ENCODE results near the gene ZBTB18.

ZBTB18 gene

DNA sequence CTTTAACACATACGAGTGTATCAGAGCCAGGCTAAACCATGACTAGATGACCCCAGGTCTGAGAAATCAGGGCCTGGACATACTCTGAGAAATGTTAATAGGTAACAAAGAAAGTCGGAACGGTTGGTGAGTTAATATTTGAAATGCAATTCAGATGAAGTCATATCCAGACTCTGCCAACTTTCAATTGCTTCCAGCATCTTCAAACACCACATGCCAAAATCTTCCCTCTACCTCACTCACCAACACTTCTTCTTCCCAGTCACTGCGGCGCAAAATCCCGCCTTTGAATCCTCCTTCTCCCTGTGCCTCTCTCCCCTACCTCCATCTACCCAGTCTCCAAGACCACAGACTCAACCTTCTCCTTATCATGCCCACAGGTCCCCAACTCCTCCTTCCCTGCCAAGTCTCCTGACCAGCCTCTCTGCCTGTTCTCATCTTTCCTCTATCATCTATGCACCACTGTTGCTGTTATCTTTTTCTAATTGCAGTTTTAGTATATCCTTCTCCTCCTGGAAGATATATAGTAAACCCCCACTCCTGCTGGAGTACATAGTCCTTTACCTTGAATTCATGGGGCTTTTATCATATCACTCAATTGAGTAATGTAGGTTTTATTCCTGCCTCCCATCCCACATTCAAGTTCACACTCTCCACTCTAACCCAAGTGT is 41.3 kb downstream of the ZBTB18 start:
- H3K27ac ChIP-seq (ENCODE audit: low read depth, low read length): no peak overlapping the region
- H3K23ac ChIP-seq (ENCODE audit: low read length): no peak overlapping the region
- no peak overlapping the region for H4K91ac ChIP-seq (ENCODE audit: low read depth, low read length)
- H3K4ac ChIP-seq (ENCODE audit: low read depth, low read length): no peak overlapping the region
- no peak for DNase-seq
- H3K79me1 ChIP-seq (ENCODE audit: low read length): no peaks in the 10 kb centered on the region
- no peak overlapping the region for H4K12ac ChIP-seq (ENCODE audit: low read depth, low read length)
- H2AK5ac ChIP-seq (ENCODE audit: low read length): no peak overlapping the region
- no peak overlapping the region for H3K18ac ChIP-seq (ENCODE audit: low read length)
- H3K36me3 ChIP-seq (ENCODE audit: control insufficient read depth in 1 of 2, insufficient read depth in 2 of 2, low read length in 2 of 2): no peaks in the 10 kb centered on the region
- no peaks in the 10 kb centered on the region for H3K27me3 ChIP-seq (ENCODE audit: insufficient read depth, low read length)
- H3K4me2 ChIP-seq (ENCODE audit: low read length): no peak overlapping the region
- WGBS (ENCODE audit: extremely low coverage, insufficient coverage, insufficient read length): 100% methylated on average over 3 of the region's 6 CpGs
- no peak overlapping the region for H2BK120ac ChIP-seq (ENCODE audit: insufficient read depth, low read length, poor library complexity)
- H2BK5ac ChIP-seq (ENCODE audit: low read depth, low read length, poor library complexity): no peak overlapping the region
- no peaks in the 10 kb centered on the region for H3K79me2 ChIP-seq (ENCODE audit: control insufficient read depth, insufficient read depth, low read length, poor library complexity)
- no peak overlapping the region for H3K14ac ChIP-seq (ENCODE audit: low read length)
- no peak overlapping the region for H3K9ac ChIP-seq (ENCODE audit: low read length)
- no peak overlapping the region for H4K8ac ChIP-seq (ENCODE audit: low read depth, low read length)
- no peak overlapping the region for H2BK12ac ChIP-seq (ENCODE audit: low read length)
- peaks cover 2% of the 10 kb centered on the region for H3K9me3 ChIP-seq (ENCODE audit: insufficient read depth, low read depth, low read length)
- H2AFZ ChIP-seq (ENCODE audit: insufficient read depth, low read length, poor library complexity): no peak overlapping the region
- H3K4me3 ChIP-seq (ENCODE audit: low read depth, low read length): no peak overlapping the region
- no peaks in the 10 kb centered on the region for H3K4me1 ChIP-seq (ENCODE audit: control insufficient read depth in 1 of 2, insufficient read depth in 2 of 2, low read length in 2 of 2)

DNA sequence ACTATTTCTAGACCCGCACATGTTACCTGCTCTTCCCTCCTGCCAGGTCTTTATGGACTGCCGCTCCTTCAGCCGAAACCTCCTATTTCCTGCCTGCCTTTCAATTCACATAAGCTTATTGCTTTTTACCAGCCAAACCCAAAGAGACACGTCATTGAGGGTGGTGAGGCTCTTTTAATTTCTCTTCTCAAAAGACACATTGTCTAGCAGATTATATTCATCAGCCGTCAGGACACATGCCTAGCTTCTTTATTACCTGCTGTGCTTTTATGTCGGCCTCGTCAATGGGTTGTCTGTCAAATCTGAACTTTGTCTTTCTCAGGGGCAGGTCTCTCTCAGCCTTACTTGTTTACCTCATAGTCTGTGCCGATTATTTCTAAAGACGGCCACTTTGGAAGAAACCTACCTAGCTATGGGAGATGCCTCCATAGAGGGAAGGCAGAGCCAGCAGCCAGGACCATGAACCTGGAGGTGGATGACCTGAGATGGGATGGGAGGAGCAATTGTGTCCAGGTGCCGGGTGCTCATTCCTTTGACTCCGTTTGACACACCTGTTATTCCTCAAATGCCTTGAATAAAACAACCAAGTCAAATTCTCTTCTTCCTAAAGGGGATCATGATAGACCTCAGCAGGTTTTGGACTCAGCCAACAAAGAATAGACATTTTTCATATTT is 42.0 kb downstream of the ZBTB18 start:
- Histone ChIP-seq H3K27me3 (ENCODE audit: insufficient read depth, low read length) (no peaks in the 10 kb centered on the region), H3K79me2 (ENCODE audit: control insufficient read depth, insufficient read depth, low read length, poor library complexity) (no peaks in the 10 kb centered on the region), H3K79me1 (ENCODE audit: low read length) (no peaks in the 10 kb centered on the region), H3K4ac (ENCODE audit: low read depth, low read length) (no peak overlapping the region), H3K23ac (ENCODE audit: low read length) (no peak overlapping the region), H2AK5ac (ENCODE audit: low read length) (no peak overlapping the region), H3K14ac (ENCODE audit: low read length) (no peak overlapping the region), H4K8ac (ENCODE audit: low read depth, low read length) (no peak overlapping the region), H3K4me1 (ENCODE audit: control insufficient read depth in 1 of 2, insufficient read depth in 2 of 2, low read length in 2 of 2) (no peaks in the 10 kb centered on the region), H3K9me3 (ENCODE audit: insufficient read depth, low read depth, low read length) (peaks cover 2% of the 10 kb centered on the region), H3K27ac (ENCODE audit: low read depth, low read length) (no peak overlapping the region), H4K91ac (ENCODE audit: low read depth, low read length) (no peak overlapping the region), H2BK12ac (ENCODE audit: low read length) (no peak overlapping the region), H3K18ac (ENCODE audit: low read length) (no peak overlapping the region), H3K4me2 (ENCODE audit: low read length) (no peak overlapping the region), H2AFZ (ENCODE audit: insufficient read depth, low read length, poor library complexity) (no peak overlapping the region), H3K4me3 (ENCODE audit: low read depth, low read length) (no peak overlapping the region), H3K36me3 (ENCODE audit: control insufficient read depth in 1 of 2, insufficient read depth in 2 of 2, low read length in 2 of 2) (no peaks in the 10 kb centered on the region), H2BK5ac (ENCODE audit: low read depth, low read length, poor library complexity) (no peak overlapping the region), H2BK120ac (ENCODE audit: insufficient read depth, low read length, poor library complexity) (no peak overlapping the region), H4K12ac (ENCODE audit: low read depth, low read length) (no peak overlapping the region), H3K9ac (ENCODE audit: low read length) (no peak overlapping the region)
- DNase-seq: no peak
- WGBS (ENCODE audit: extremely low coverage, insufficient coverage, insufficient read length): no CpG with 5 or more reads among the region's 11 CpGs

DNA sequence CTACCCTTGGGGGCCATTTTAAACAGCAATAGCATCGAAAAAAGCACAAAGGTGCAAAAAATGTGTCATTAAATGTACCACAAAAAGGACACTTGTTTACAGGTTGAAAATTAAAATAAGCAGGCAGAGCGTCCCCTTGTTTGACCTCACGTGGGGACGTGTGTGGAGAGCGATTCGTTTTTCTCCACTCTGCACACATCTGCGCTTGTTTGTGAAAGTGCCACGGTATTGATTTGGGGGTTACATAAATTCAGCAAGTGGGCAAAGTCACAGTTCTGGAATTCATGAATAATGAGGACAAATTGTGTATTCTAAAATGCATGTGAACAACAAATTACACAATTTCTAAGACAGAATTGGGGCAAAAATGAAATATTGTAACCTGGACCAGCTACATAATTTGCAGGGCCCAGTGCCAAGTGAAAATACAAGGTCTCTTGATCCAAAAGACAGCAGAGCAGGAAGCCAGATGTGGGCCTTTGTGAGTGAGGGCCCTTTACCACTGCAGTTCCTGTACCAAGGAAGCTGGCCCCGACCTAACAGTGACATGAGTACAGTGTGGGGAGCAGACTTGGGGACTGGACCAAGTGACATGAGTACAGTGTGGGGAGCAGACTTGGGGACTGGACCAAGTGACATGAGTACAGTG is 43.9 kb downstream of the ZBTB18 start:
- Histone ChIP-seq H4K8ac (ENCODE audit: low read depth, low read length) (no peak overlapping the region), H3K27me3 (ENCODE audit: insufficient read depth, low read length) (no peaks in the 10 kb centered on the region), H4K12ac (ENCODE audit: low read depth, low read length) (no peak overlapping the region), H4K91ac (ENCODE audit: low read depth, low read length) (no peak overlapping the region), H3K79me1 (ENCODE audit: low read length) (no peaks in the 10 kb centered on the region), H3K27ac (ENCODE audit: low read depth, low read length) (no peak overlapping the region), H3K23ac (ENCODE audit: low read length) (no peak overlapping the region), H3K4me2 (ENCODE audit: low read length) (no peak overlapping the region), H3K4me1 (ENCODE audit: control insufficient read depth in 1 of 2, insufficient read depth in 2 of 2, low read length in 2 of 2) (no peaks in the 10 kb centered on the region), H3K4ac (ENCODE audit: low read depth, low read length) (no peak overlapping the region), H2BK120ac (ENCODE audit: insufficient read depth, low read length, poor library complexity) (no peak overlapping the region), H3K9ac (ENCODE audit: low read length) (no peak overlapping the region), H3K14ac (ENCODE audit: low read length) (no peak overlapping the region), H2BK5ac (ENCODE audit: low read depth, low read length, poor library complexity) (no peak overlapping the region), H2AFZ (ENCODE audit: insufficient read depth, low read length, poor library complexity) (no peak overlapping the region), H3K4me3 (ENCODE audit: low read depth, low read length) (no peak overlapping the region), H2BK12ac (ENCODE audit: low read length) (no peak overlapping the region), H3K9me3 (ENCODE audit: insufficient read depth, low read depth, low read length) (peaks cover 2% of the 10 kb centered on the region), H3K36me3 (ENCODE audit: control insufficient read depth in 1 of 2, insufficient read depth in 2 of 2, low read length in 2 of 2) (no peaks in the 10 kb centered on the region), H3K18ac (ENCODE audit: low read length) (no peak overlapping the region), H2AK5ac (ENCODE audit: low read length) (no peak overlapping the region), H3K79me2 (ENCODE audit: control insufficient read depth, insufficient read depth, low read length, poor library complexity) (no peaks in the 10 kb centered on the region)
- no peak for DNase-seq
- no CpG with 5 or more reads among the region's 9 CpGs for WGBS (ENCODE audit: extremely low coverage, insufficient coverage, insufficient read length)

DNA sequence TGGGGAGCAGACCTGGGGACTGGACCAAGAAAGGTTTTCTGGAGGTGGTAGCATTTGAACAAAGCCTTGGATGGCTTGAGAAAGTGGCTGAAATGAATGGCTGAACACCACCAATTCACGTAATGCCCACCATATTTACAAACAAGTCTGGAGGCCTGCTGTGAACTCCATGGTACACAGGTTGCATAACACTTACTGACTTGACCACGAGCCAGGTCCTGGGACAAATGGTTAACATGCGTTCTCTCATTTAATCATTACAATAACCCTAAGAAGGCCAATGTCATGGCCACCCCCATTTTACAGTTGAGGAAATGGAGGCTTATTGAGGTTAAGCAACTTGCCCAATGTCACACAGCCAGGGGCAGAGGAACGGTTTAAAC is 44.4 kb downstream of the ZBTB18 start:
- Histone ChIP-seq H3K4me1 (ENCODE audit: control insufficient read depth in 1 of 2, insufficient read depth in 2 of 2, low read length in 2 of 2) (no peaks in the 10 kb centered on the region), H2BK12ac (ENCODE audit: low read length) (no peak overlapping the region), H2AFZ (ENCODE audit: insufficient read depth, low read length, poor library complexity) (no peak overlapping the region), H3K27ac (ENCODE audit: low read depth, low read length) (no peak overlapping the region), H3K9me3 (ENCODE audit: insufficient read depth, low read depth, low read length) (peaks cover 2% of the 10 kb centered on the region), H3K27me3 (ENCODE audit: insufficient read depth, low read length) (no peaks in the 10 kb centered on the region), H4K91ac (ENCODE audit: low read depth, low read length) (no peak overlapping the region), H3K18ac (ENCODE audit: low read length) (no peak overlapping the region), H2AK5ac (ENCODE audit: low read length) (no peak overlapping the region), H2BK5ac (ENCODE audit: low read depth, low read length, poor library complexity) (no peak overlapping the region), H3K79me2 (ENCODE audit: control insufficient read depth, insufficient read depth, low read length, poor library complexity) (no peaks in the 10 kb centered on the region), H3K23ac (ENCODE audit: low read length) (no peak overlapping the region), H3K36me3 (ENCODE audit: control insufficient read depth in 1 of 2, insufficient read depth in 2 of 2, low read length in 2 of 2) (no peaks in the 10 kb centered on the region), H2BK120ac (ENCODE audit: insufficient read depth, low read length, poor library complexity) (no peak overlapping the region), H3K4me2 (ENCODE audit: low read length) (no peak overlapping the region), H4K12ac (ENCODE audit: low read depth, low read length) (no peak overlapping the region), H3K4ac (ENCODE audit: low read depth, low read length) (no peak overlapping the region), H3K9ac (ENCODE audit: low read length) (no peak overlapping the region), H3K79me1 (ENCODE audit: low read length) (no peaks in the 10 kb centered on the region), H4K8ac (ENCODE audit: low read depth, low read length) (no peak overlapping the region), H3K4me3 (ENCODE audit: low read depth, low read length) (no peak overlapping the region), H3K14ac (ENCODE audit: low read length) (no peak overlapping the region)
- no CpG with 5 or more reads among the region's 4 CpGs for WGBS (ENCODE audit: extremely low coverage, insufficient coverage, insufficient read length)
- no peak for DNase-seq

Measured in trophoblast cell (in vitro differentiated cells and primary cell).